ENCODE data around the gene FFAR3. TPM values are rescaled to one million over a fixed set of nuclear protein-coding genes. Genes with fewer than 3 reads are reported as not detected.

FFAR3 gene
- total and polyA plus RNA-seq, 12 donors = 0.11 to 0.18 (median 0.17) TPM; not detected in 8

GRCh38 chr19:35397064-35397463 lies 38.8 kb downstream of the FFAR3 start:
- Histone ChIP-seq H3K4me3 (no peak overlapping the region), H3K9me3 (replicated peaks in 1 of 3) (no peaks in the 10 kb centered on the region), H3K27me3 (no peaks in the 10 kb centered on the region), H3K36me3 (replicated peaks in 1 of 2) (no peaks in the 10 kb centered on the region), H3K27ac (no peak overlapping the region), H3K4me1 (replicated peaks in 1 of 2) (peaks cover 0 to 11% of the 10 kb centered on the region in 2 donors)
- 75 to 88% (median 84%) methylated on average over 6 of the region's 6 CpGs for WGBS, 4 donors
- intact Hi-C loops (cut with DNase I) = no loop called here
- DNase-seq = no peak
- TF ChIP-seq POLR2A (IDR thresholded peaks at IDR 0.05) (no peak), CTCF (IDR thresholded peaks at IDR 0.05) (no peak)

- no peaks in the 10 kb centered on the region for H3K27me3 ChIP-seq
- intact Hi-C loops (cut with DNase I) = no loop called here
- no peak overlapping the region for H3K27ac ChIP-seq
- H3K9me3 ChIP-seq (replicated peaks in 1 of 3) = no peaks in the 10 kb centered on the region
- peaks cover 0 to 11% of the 10 kb centered on the region in 2 donors for H3K4me1 ChIP-seq (replicated peaks in 1 of 2)
- H3K4me3 ChIP-seq = no peak overlapping the region
- TF ChIP-seq POLR2A (IDR thresholded peaks at IDR 0.05) (no peak), CTCF (IDR thresholded peaks at IDR 0.05) (no peak)
- 87 to 92% (median 91%) methylated on average over 12 of the region's 12 CpGs for WGBS, 4 donors
- no peaks in the 10 kb centered on the region for H3K36me3 ChIP-seq (replicated peaks in 1 of 2)
- no peak for DNase-seq
Measured at GRCh38 chr19:35398570-35398969, 40.3 kb downstream of the FFAR3 start.

GRCh38 chr19:35399231-35399630 lies 41.0 kb downstream of the FFAR3 start:
- Histone ChIP-seq H3K4me1 (replicated peaks in 1 of 2) (peaks cover 0 to 11% of the 10 kb centered on the region in 2 donors), H3K27me3 (no peaks in the 10 kb centered on the region), H3K36me3 (replicated peaks in 1 of 2) (no peaks in the 10 kb centered on the region), H3K4me3 (no peak overlapping the region), H3K27ac (no peak overlapping the region), H3K9me3 (replicated peaks in 1 of 3) (no peaks in the 10 kb centered on the region)
- no peak for DNase-seq
- 72 to 87% (median 83%) methylated on average over 4 of the region's 4 CpGs for WGBS, 4 donors
- intact Hi-C loops (cut with DNase I) = no loop called here
- no peak for TF ChIP-seq POLR2A (IDR thresholded peaks at IDR 0.05)
- TF ChIP-seq CTCF (IDR thresholded peaks at IDR 0.05) = no peak

- Histone ChIP-seq H3K4me3 (no peak overlapping the region), H3K4me1 (replicated peaks in 1 of 2) (peaks cover 0 to 11% of the 10 kb centered on the region in 2 donors), H3K27me3 (no peaks in the 10 kb centered on the region), H3K27ac (no peak overlapping the region), H3K36me3 (replicated peaks in 1 of 2) (no peaks in the 10 kb centered on the region), H3K9me3 (replicated peaks in 1 of 3) (no peaks in the 10 kb centered on the region)
- intact Hi-C loops (cut with DNase I) = no loop called here
- WGBS, 4 donors = 81 to 90% (median 83%) methylated on average over 10 of the region's 10 CpGs
- no peak for TF ChIP-seq POLR2A (IDR thresholded peaks at IDR 0.05)
- no peak for TF ChIP-seq CTCF (IDR thresholded peaks at IDR 0.05)
- DNase-seq = no peak
Measured at GRCh38 chr19:35399948-35400772, 41.9 kb downstream of the FFAR3 start.
